GM20000 (cell line): ENCODE results near the gene PGA4.

Experiments used
- DNase-seq: peaks from one replicate; pipeline ENCODE4 v3.0.0; 2012; ENCODE audit warnings: low spot score
- CTCF ChIP-seq: IDR thresholded peaks from 2 replicates; pipeline ENCODE4 v1.5.1; 2012; ENCODE audit warnings: mild to moderate bottlenecking, control low read depth; ENCODE audit errors: extremely low read depth, missing control alignments

PGA4 gene

GRCh38 chr11:61254403-61255025, 32.4 kb downstream of the PGA4 start:
- peak; percentile 87 for DNase-seq
- TF ChIP-seq CTCF = peak; percentile 94

- DNase-seq = no peak
- TF ChIP-seq CTCF = no peak
Measured at GRCh38 chr11:61256710-61257482, 34.7 kb downstream of the PGA4 start.

- TF ChIP-seq CTCF = no peak
- no peak for DNase-seq
Measured at GRCh38 chr11:61258546-61258945, 36.4 kb downstream of the PGA4 start.

- no peak for DNase-seq
- TF ChIP-seq CTCF = no peak
Measured at GRCh38 chr11:61259363-61259762, 37.2 kb downstream of the PGA4 start.

- TF ChIP-seq CTCF = no peak
Measured at GRCh38 chr11:61264371-61264770, 42.2 kb downstream of the PGA4 start.

GRCh38 chr11:61264795-61265194, 42.6 kb downstream of the PGA4 start:
- DNase-seq = no peak
- TF ChIP-seq CTCF = no peak

More at GRCh38 chr11:61264371-61264770, 42.2 kb downstream of the PGA4 start:
- no peak for DNase-seq

GRCh38 chr11:61265357-61265756, 43.2 kb downstream of the PGA4 start:
- TF ChIP-seq CTCF = no peak

More at GRCh38 chr11:61265357-61265756, 43.2 kb downstream of the PGA4 start:
- DNase-seq = no peak
